EL (cell line): ENCODE results near the gene MAP2.
A peak's percentile ranks its signal among the peaks of the same experiment; 100 is the strongest.

Source experiments
- DNase-seq: peaks from one replicate; pipeline ENCODE4 v3.0.0-alpha.2; 2016

MAP2 gene

DNA sequence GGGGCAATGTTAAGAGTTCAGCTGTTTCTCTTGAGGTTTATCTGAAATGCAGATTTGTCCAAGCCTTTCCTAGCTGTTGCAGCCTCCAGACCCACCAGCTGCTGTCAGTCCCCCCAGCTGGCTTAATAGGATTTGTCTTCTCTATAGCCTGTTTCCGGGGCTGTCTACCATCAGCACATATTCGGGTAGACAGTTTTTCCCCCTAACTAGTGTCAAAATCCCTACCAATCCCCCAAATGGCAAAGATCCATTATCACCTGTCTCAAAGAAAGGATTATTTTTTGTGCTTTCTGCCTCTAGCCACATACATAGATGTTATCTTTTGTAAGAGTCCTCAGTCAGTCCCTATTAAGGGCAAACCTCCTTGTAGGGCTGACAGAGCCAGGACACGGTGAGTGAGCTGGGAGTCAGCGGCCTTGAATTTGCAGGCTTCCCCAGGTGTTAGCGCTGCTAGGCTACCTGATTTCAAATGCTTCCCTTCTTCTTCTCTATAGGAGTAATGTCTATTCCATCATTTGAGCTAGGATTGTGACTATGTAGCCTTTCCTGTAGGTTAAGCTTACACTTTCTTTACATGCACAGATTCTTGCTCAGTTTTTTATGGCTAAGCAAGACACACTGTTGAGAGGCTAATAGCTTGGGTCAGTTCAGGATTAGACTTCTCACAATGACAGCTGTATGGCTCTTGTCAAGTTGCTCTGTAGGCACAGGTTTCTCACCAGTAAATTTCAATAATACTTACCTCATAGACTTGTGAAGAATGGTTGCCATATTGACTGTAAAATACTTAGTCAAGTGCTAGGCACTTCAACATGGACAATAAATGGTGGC lies 176.7 kb downstream of the MAP2 start:
- DNase-seq: no peak

DNA sequence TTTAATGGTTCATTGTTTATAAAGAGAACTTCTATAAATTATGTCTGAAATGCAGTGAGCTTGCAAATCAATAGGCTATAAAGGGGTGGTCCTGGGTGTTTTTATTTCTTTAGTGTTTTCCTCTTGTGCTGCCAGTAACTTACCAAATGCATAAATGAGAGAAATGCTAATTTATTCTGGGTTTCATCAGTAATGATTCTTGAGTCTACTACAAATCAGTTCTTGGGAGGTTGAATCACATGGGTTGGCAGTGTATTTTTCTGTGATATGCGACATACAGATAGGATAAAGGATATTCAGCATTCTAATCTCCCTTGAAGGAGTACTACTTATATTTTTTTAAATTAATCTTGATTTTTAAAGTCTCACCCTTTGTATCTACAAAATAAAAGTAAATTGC lies 177.7 kb downstream of the MAP2 start:
- DNase-seq: no peak

DNA sequence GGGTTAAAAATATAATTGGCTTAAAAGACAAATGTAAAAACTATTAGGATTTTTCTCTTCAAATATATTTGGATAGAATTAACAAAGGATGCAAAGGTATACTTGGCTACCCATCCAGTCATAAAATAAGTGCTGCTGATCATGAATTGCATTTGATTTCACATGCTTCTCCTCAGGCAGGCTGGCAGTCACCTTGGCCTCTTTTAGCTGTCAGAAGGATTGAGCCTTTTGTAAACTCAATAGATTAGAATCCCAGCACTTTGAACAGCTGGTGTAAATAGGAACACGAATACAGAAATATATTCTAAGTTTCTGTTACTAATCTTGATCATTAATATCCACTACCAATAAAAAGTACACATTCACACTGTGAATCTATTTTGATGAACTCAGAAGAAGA lies 178.4 kb downstream of the MAP2 start:
- DNase-seq: no peak

DNA sequence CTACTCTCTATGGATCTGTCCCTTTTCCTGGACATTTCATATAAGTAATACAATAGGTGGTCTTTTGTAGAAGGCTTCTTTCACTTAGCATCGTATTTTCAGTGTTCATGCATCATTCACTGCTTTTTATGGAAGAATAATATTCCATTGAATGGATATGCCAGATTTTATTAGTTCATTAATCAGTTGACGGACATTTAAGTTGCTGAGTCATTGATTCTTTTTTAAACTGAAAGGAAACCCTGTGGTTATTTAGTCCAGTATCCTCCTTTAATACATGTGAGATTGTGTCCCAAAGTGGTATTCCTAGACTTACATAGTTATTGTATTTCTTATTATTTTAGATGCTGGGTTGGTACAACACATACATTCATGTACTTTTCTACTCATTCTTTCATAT lies 185.7 kb downstream of the MAP2 start:
- DNase-seq: no peak

DNA sequence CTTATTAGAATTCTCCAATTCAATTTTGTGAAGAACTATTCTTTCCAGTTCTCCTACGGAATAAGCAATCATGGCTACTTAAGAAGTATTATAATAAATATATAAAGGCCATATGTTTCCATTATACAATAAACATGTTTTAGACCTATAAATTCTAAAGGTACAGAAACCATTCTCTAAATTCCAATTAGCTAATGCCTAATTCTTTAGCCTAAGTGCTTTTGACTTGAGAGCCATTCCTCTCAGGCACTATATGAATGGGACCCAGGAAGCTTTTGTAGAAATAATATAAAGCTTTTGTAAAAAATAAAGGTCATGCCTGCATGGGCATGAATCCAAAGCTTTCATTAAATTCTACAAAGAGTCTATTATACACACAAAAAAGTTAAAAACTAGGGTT lies 186.8 kb downstream of the MAP2 start:
- DNase-seq: no peak

DNA sequence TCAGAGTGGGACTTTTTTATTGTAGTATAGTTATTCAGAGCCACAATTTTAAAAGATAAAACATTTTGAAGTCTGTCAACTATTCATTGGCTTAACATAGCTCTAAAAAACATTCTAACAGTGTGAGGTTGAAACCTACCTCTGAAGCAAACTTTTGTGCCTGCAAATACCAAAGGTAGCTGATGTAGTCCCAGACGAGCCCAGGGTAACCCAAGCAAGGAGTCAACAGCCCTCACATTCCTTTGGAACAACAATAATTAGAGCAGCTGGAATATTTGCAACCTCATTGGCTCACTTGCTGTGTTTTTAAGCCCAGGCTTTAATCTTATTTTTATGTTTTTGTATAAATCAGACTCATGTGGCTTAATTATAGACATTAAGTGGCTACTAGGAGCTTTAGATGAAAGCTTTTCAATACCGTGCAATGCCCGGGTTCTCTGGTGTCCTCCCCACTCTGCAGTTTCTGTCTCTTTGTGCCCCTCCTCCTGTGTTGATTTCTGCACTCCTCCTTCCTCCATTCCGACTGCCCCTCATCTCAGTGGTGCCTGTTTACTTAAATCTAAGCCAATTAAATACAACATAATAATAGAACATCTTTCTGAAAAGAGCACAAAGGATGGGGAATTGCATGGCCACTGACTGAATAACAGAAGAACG lies 189.9 kb downstream of the MAP2 start:
- DNase-seq: no peak

DNA sequence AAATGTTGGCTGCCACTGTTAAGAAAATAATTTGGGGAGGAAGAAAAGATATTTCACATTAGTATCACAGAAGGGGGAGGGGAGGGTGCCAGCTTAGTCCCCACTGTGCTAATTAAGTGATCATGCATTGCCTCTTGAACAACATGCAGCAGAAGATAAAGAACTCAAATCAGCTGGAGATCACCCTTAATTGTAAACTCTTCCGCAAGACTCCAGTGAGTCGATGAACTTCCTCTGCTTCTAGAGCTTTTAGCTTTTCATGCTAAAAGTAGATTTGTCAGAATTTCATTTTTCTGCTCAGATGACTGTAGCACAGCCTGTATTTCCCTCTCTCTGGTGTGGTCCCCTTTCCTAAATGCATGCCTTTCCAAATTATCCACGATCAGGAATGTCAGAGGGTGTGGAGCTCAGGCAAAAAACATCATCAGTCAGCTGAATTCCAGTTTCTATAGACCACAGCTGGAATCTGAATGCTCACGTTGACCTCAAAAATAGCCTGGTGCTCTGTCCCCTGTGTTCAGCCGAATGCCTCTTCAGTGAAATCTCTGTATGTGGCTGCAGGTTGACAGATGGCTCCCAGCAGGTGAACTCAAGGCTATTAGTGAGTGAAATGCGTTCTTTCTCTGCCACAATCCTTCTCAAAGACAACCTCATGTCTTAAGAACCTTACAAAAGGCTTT lies 191.0 kb downstream of the MAP2 start:
- DNase-seq: no peak

DNA sequence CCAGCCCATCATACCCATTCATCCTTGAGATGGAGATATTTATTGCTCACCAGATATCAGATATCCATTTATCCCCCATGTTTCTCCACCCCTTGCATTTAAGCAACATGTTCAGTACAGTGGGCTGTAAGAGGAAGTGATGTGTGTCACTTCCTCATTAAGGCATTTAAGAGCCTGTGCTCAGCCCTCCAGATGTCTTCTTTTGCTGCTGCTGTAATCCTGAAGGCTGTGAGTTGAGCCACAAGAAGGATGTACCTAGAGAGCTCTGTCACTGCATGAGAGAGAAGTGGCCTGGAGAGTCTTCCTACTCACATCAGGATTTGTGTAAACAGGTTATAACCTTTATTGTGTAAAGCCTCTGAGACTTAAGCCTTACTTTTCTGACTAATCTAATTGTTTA lies 195.9 kb downstream of the MAP2 start:
- peak; percentile 10 for DNase-seq

DNA sequence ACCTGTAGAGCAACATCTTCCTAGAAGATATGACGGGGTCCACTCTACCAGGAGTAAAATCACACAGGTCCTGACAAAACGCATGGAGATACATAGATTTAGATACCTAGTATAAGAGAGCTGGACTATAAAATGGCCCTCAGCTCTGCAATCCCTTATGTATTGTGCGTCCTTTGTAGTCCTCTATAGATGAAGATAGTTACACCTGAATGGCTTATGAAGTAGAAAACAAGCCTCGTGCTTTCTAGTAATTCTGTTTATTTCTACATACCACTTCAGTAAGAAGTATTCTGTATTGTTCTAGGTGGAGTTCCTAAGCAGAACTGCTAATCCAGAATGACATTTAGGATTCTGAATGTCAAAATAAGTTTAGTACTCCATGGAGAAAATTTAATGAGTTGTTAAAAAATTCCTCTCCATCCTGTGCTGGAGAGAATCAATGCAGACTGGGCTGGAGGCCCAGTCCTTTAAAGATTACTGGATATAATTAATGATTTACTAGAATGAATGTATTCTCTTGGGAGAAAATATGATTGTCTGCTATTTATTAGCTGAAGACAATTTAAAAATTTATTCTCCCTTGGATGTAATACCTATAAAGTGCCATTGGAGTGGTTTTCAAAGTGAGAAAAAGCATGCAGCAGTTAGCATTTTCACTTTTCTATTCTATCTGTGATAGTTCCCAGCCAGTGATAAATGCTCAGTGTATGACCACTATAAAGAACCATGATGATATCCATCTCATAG lies 200.5 kb downstream of the MAP2 start:
- no peak for DNase-seq

DNA sequence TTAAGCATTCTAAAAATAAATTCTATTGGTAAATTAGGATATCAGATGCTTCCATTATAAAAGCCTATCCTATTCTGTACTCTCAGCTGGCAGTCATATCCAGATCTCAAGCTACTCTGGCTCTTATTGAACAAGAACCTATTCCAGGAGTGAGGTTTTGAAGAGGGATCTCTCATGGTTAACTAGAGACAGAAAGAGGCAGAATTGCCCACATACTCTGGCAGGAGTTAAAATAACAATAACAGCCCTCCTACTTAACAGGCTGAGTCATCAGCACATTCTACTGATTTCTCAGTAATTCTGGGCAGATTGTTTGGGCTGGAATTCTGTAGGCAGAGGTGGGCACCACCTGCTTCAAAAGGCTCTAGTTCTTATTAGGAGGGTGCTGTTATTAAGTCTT lies 205.8 kb downstream of the MAP2 start:
- DNase-seq: peak; percentile 57

DNA sequence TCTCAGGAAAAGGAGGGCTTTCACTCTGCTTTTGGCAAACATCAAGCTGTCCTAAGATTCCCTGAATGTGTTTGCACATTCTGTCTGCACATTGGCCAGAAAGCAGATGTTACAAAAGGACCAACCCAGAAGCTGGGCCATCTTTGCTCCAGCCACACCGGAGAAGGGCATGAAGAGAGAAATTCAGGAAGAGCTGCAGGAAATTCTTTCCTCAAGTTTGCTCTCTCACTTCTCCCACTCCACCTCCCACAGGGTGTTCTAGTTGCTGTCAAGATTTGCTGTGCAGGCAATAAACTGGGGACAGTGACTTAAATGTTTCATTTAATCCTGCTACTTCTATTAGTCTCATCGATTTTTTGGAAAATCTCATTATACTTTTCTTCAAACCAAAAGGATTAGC lies 210.1 kb downstream of the MAP2 start:
- DNase-seq: no peak

DNA sequence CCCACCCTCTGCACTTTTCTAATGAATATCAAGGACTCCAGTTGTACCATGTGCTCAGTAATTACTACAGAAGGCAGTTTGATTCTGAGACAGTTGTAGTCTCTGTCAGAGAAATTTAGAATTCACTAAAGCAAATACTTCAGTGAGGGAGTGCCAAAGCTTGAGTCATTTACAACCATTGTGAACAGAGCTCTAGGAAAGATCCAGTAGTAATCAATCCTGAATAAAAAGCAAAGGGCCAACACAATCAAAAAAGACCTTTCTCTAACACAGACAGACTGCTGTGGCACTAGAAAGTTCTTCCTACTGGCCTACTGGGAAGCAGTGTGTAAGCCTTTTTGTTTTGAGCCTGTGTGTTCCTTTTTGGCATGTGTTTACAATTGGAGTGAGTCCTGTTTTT lies 212.2 kb downstream of the MAP2 start:
- no peak for DNase-seq

DNA sequence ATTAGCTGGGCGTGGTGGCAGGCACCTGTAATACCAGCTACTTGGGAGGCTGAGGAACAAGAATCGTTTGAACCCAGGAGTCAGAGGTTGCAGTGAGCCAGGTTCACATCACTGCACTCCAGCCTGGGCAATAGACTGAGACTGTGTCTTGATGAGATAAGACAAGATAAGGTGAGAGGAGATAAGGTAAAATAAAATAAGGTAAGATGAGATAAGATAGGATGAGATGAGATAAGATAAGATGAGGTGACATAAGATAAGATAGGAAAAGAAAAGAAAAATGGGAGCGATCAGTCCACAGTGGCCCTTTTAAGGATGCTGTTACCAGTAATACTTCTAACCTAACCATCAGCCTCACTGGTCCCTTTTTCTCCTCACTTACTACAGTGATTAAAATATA lies 213.4 kb downstream of the MAP2 start:
- DNase-seq: no peak

DNA sequence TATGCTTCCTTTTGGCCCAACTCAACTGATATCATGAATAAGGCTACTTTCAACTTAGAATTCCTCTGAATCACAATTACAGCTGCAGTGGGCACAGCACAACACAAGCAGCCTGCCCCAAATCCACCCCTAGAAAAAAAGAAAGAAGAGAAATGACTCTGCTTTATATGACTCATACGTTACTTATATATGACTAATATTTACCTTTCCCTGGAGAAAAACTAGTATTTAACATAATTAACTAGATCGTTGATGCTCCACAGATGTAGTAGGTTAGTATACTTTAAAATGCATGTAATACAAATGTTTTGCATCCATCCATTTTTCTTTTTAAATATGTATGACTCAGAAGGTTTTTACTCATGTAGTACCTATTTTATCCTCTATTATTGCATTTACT lies 214.5 kb downstream of the MAP2 start:
- DNase-seq: peak; percentile 71

DNA sequence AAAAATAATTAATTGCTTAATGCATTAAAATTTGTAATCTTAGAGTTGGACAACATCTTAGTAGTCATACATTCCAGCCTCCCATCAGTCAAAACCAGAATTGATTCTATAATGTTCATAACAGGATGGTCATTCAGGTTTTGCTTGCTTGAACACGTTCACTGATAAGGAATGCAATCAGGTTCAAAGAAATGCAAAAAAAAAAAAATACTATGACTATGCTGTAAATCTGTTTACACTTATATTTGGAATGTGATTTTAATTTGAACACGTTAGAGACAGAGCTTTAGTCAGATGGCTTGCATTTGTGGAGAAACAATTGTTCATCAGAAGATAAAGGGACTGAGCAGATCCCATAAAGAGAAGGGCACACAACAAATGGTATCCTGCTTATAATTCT lies 216.5 kb downstream of the MAP2 start:
- DNase-seq: peak; percentile 13

DNA sequence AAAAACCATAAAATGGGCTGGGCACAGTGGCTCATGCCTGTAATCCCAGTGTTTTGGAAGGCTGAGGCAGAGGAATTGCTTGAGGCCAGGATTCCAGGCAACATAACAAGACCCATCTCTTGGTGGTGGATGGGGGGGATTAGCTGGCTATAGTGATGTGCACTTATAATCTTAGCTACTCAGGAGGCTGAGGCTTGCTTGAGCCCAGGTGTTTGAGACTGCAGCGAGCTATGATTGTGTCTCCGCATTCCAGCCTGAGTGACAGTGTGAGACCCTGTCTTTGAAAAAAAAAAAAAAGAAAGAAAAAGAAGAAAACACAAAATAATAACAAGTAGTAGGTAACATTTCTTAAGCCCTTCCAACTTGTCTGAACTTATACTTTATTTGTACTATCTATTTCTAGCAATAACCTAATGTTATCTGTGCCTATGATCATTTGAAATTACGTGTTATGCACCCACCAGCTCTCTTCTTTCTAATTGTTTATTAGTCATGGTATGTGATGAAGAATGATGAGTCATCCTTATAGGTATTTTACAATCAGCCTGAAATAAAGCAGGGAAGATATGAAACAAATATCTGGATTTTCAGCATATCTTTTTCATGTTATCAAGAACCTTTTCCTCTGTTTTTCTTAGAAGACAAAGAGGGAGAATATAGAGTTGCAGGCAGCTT lies 218.4 kb downstream of the MAP2 start:
- peak; percentile 39 for DNase-seq

DNA sequence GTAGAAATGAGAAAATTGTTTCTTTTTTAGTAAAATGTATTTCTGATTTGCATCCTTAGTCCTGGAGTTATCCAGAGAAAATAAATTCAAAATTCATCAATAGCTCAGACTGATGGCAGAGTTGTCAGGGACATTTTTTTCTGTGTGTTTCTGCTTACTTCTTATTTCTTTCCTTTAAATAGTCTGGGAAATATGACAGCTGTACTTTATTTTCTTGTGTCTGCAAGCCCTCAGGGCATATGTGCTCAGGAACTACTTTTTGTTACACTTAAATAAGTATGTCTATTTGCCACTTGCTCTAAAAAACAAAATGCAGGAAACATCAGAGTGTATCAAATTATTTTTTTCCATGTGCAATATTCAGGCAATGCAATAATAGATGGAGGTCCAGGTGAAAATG lies 221.0 kb downstream of the MAP2 start:
- no peak for DNase-seq

DNA sequence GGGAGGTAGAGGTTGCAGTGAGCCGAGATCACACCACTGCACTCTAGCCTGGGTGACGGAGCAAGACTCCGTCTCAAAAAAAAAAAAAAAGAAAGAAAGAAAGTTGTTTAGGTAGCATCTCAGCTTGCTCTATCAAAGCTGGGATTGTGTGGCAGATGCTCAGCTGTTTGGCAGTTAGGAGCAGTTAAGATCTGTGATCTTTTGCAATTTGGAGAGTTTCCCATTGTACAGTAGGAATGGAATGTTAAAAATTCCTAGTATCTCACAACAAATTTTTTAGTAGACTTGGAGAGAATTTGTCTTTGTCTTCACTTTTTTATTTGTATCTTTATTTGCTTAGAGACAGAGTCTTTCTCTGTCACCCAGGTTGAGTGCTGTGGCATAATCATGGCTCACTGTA lies 224.9 kb downstream of the MAP2 start:
- DNase-seq: peak; percentile 81

DNA sequence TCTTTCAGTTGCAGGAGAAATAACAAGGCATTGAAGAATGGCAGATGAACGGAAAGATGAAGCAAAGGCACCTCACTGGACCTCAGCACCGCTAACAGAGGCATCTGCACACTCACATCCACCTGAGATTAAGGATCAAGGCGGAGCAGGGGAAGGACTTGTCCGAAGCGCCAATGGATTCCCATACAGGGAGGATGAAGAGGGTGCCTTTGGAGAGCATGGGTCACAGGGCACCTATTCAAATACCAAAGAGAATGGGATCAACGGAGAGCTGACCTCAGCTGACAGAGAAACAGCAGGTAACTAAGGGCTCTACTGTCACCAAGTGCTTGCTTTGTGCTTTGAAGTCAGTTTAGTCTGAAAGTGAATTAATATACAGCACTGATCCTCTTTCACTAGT lies 229.3 kb downstream of the MAP2 start:
- no peak for DNase-seq

DNA sequence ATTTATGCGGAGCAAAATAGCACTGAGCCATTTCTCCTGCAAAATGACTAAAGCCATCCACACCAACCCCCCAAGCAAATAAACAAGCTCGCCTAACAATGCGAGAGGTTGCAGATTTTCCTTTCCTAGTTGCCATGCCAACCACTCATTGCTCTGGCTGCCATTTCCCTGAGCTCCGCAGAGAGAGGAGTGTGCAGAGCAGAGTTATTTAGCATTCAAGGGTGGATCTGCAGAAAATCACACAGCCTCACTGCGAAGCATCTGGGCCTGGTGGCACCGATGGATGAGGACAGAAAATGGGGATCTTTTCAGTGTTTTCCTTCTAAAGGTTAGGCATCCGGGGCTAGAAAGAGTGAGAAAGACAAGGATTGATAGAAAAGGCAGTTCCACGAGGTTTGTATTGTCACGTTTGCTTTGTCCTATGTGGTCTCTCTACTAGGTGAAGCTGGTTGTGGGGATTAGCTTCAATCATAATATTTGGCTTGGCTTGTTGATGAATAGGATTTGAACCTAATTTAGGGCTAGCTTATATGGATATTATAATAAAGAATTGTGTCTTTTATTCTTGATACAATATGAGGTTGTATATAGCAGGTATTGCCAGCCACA lies 237.5 kb downstream of the MAP2 start:
- DNase-seq: no peak

DNA sequence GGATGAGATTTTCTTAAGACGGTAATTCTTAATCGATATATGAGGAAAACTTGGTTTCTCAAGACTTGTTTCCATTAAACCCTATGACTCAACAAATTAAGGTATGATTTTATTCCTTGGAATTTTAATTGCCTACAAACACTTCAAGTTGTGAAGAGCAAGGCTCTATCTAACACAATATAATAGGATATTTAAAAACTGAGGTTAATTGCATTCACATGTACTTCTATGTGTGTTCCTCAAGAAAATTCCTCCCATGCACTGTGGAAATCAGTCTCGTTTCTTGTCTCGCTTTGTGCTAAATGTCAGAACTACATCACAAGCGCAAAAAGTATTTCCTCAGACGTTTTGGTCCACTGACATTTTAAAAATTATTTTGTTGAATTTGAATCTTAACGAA lies 238.2 kb downstream of the MAP2 start:
- no peak for DNase-seq

DNA sequence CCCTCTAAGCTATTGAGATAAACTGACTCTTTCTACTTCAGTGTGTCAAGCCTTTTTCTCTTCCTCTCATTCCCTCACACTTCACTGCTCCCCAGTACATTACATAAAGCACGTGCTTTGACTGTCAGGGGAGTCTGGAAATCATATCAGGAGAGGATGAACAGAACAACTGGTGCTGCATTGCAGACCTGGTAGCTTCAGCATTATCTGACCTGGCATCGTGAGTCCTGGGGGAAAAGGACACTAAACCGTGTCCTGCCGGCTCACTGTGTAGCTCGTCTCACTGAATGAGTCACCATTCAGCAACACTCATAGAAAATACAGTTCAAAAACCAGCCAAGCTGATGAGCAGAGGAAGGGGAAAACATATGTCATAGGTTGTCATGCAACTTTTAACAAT lies 239.3 kb downstream of the MAP2 start:
- peak; percentile 50 for DNase-seq
